NT2/D1 (cell line): ENCODE data around the gene GCK.

Experiments used
- DNase-seq: peaks from one replicate; pipeline ENCODE4 v3.0.0-alpha.2; 2011; ENCODE audit warnings: low read depth, low spot score
- H3K27me3 ChIP-seq: 2 replicates; pipeline ENCODE4 v1.6.0; 2011; ENCODE audit warnings: mild to moderate bottlenecking; ENCODE audit not compliant: insufficient read length, insufficient read depth
- H3K36me3 ChIP-seq: 2 replicates; pipeline ENCODE4 v1.6.1; 2011; ENCODE audit warnings: mild to moderate bottlenecking, low read length, mixed read lengths; ENCODE audit not compliant: insufficient read depth, insufficient read length
- H3K4me1 ChIP-seq: 2 replicates; pipeline ENCODE4 v1.5.1; 2011; ENCODE audit not compliant: insufficient read depth, insufficient read length
- H3K4me3 ChIP-seq: 2 replicates; pipeline ENCODE4 v1.5.1; 2011; ENCODE audit warnings: low read depth; ENCODE audit not compliant: insufficient read length
- H3K9ac ChIP-seq: 2 replicates; pipeline ENCODE4 v1.6.0; 2011; ENCODE audit warnings: low read depth; ENCODE audit not compliant: insufficient read length
- H3K9me3 ChIP-seq: 2 replicates; pipeline ENCODE4 v1.5.1; 2011; ENCODE audit warnings: mild to moderate bottlenecking, low read length; ENCODE audit not compliant: insufficient read depth
- SUZ12 ChIP-seq: IDR thresholded peaks from 2 replicates; pipeline ENCODE4 v1.6.1; 2011; ENCODE audit not compliant: insufficient read length, insufficient read depth; ENCODE audit errors: extremely low read depth
- YY1 ChIP-seq: IDR thresholded peaks from 2 replicates; pipeline ENCODE4 v1.6.1; 2011; ENCODE audit not compliant: insufficient read length, insufficient read depth
- ZNF274 ChIP-seq: IDR thresholded peaks from 2 replicates; pipeline ENCODE4 v1.6.1; 2011; ENCODE audit warnings: mild to moderate bottlenecking, low read depth, low read length

GCK gene

DNA sequence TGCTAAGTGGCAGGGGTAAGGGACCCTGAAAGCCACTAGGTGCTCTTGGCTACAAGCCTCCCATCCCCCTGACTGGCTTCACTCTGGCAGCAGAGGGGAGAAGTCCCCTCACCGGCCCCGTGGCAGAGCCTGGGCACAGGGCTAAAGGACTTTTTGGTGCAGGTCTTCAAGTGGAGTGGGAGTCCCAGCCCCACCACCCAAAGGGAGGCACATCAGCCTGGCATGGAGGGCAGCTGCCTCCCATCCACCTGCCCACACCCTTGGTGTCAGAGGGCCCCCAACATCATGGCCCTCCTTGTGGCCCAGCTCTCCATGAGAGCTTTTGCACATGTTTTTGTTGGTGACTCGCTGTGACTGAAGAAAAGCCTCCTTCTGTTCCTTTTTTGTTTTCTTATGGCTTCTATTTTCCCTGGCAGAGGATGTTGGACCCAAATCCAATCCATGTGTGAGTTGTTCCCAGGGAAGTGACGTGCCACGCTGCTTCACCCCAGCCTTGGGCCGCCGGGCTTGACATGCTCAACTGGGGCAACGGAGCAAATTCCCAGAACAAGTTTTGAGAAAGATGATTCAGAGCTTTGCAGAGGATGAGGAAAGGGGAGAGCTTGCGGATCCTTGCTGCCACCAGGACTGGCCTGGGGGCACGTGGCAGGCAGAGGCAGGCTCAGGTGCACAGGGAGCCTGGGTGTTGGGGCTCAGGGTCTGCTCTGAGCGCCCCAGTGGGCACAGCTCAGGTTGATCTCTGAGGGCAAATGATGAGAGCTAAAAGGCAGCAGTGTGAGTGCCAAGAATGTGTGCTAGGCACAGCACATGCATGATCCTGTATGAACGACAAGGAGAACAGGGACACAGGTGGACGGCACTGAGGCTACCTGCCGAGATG is 87.0 kb downstream of the GCK start:
- no peak for DNase-seq
- Histone ChIP-seq H3K9me3 (no peaks in the 10 kb centered on the region), H3K9ac (no peak overlapping the region), H3K27me3 (peaks cover 35% of the 10 kb centered on the region), H3K36me3 (peaks cover 13% of the 10 kb centered on the region), H3K4me3 (no peak overlapping the region), H3K4me1 (peaks cover 27% of the 10 kb centered on the region)
- TF ChIP-seq YY1 = no peak
- no peak for TF ChIP-seq ZNF274
- no peak for TF ChIP-seq SUZ12

DNA sequence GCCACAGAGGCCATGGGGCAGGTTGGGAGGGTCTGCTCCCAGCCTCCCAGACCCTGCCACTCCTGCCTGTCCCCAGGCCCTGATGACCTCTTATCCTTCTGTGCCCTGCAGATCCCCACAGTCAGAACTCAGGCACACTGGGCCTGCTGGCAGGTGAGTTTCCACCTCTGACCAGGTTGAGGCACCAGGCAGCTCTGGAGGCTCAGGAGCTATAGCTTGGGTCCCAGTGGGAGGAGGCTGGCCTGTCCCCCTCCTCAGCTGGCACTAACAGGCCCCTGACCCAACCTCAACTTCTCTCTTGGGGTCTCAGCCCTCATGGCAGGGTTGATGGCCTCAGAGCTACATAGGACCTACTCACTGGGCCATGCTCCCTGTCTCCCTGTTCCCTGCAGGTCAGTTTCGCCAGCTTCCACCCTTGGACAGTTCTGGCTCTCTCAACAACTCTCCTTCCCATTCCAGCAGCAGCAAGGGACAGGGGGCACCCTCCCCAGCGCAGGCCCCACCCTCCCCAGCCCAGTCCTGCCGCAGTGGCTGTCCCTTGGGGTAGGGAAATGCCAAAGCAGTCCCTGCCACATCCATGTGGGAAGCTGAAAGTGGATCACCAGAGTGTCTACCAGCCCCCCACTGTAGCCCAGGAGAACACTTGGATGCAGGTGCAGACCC is 87.8 kb downstream of the GCK start:
- Histone ChIP-seq H3K36me3 (peaks cover 6% of the 10 kb centered on the region), H3K4me1 (peaks cover 27% of the 10 kb centered on the region), H3K27me3 (peaks cover 35% of the 10 kb centered on the region), H3K9me3 (no peaks in the 10 kb centered on the region), H3K4me3 (no peak overlapping the region), H3K9ac (no peak overlapping the region)
- no peak for DNase-seq
- no peak for TF ChIP-seq YY1
- TF ChIP-seq SUZ12 = no peak
- TF ChIP-seq ZNF274 = no peak

DNA sequence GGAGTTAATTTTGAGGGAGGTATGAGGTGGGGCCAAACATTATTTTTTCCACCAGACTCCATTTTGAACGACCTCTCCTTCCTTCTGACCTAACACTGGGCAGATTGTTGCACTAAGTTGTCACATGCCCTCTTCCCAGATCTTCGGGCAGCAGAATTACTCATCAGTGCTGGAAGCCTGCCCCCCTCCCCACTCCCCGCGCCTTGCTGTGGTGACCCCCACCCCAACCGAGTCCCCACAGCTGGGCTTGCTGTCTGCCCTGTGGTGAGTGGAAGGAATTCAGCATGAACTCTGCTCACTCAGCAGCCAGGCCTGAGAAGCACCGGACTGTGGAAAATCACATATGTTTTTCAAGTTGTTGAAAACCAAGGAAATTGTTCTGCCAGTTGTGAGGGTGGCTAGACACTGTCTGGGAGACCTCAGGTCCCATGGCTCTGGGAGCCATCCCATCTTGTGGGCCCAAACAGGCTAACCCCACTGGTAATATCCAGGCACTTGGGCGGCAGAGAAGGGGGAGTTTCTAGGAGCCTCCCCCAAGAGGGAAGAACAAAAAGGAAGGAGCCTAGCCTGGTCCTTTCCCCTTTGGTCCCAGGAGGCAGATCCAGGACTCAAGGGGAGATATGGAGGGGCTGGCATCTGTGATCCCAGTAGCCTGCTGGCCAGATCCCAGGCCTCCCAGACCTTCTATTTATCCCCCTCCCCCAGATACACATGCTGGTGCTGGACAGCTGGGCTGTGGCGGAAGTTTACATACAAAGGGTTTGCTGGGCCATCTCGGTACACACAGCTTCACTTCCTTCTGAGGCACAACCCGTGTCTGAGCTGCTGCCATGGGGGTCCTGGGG is 88.6 kb downstream of the GCK start:
- Histone ChIP-seq H3K36me3 (no peaks in the 10 kb centered on the region), H3K4me3 (no peak overlapping the region), H3K9me3 (no peaks in the 10 kb centered on the region), H3K9ac (no peak overlapping the region), H3K4me1 (peaks cover 26% of the 10 kb centered on the region), H3K27me3 (peaks cover 29% of the 10 kb centered on the region)
- DNase-seq = no peak
- TF ChIP-seq SUZ12 = no peak
- TF ChIP-seq YY1 = no peak
- TF ChIP-seq ZNF274 = no peak

DNA sequence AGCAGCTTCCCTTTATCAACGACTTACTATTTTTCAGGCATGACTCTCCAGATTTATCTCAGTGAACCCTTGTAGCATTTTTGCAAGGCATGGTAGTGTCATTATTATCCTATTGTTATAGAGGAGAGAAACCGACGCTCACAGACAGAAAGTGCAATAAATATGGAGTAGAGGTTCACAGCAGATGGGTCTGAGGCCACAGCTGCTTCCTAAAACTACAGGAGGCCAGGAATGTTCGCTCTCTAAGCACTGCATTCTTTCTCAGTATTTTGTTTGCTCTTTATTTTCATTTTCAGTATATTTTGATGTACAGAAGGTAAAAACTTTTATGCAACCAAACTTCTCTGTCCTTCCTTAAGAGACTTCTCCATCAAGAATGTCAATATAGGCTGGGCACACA is 89.6 kb downstream of the GCK start:
- H3K4me3 ChIP-seq = no peak overlapping the region
- H3K9ac ChIP-seq = no peak overlapping the region
- H3K27me3 ChIP-seq = peaks cover 21% of the 10 kb centered on the region
- peaks cover 20% of the 10 kb centered on the region for H3K4me1 ChIP-seq
- no peaks in the 10 kb centered on the region for H3K36me3 ChIP-seq
- TF ChIP-seq YY1 (no peak), ZNF274 (no peak), SUZ12 (no peak)
- H3K9me3 ChIP-seq = no peaks in the 10 kb centered on the region
- DNase-seq = no peak

DNA sequence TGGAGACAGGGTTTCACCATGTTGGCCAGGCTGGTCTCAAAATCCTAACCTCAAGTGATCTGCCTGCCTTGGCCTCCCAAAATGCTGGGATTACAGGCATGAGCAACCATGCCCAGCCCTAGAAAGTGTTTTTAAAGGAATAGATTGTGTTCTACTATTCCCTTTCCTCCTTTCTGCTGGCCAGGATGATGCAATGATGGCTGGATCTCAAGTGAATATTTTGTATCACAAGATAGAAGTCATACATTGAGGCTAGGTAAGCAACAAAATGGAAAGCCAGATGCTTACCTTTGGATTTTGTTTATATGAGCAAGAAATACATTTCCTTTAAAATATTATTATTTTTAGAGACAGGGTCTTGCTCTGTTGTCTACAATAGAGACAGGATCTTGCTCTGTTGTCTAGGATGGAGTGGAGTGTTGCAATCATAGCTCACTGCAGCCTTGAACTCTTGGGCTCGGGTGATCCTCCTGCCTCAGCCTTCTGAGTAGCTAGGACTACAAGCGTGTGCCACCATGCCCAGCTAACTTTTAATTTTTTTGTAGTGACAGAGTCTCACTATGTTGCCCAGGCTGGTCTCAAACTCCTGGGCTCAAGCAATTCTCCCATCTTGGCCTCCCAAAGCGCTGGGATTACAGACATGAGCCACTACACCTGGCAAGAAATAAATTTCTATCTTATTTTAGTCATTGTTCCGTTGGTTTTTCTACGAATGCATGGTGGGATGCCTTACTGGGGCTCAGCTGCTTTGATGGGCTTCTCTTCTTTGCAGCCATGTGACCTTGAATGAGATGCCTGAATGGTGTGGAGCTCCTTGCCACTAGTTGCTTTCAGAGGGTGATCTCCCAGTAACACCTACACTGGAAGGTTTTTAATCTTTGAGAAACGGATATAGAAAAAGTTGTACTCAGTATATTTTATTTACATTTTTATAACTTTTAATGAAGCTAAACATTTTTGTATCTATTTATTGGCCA is 90.9 kb downstream of the GCK start:
- H3K9ac ChIP-seq = no peak overlapping the region

More for the DNA sequence above, 90.9 kb downstream of the GCK start:
- H3K4me3 ChIP-seq = no peak overlapping the region
- peaks cover 16% of the 10 kb centered on the region for H3K27me3 ChIP-seq
- no peak for TF ChIP-seq SUZ12
- TF ChIP-seq YY1 = no peak
- TF ChIP-seq ZNF274 = no peak
- no peaks in the 10 kb centered on the region for H3K9me3 ChIP-seq
- DNase-seq = no peak
- H3K36me3 ChIP-seq = no peaks in the 10 kb centered on the region
- H3K4me1 ChIP-seq = peaks cover 17% of the 10 kb centered on the region
